GM19467 (cell line): ENCODE data around the gene FKBP4.
A peak's percentile ranks its signal among the peaks of the same experiment; 100 is the strongest.
"Not testable (repeated sequence)": the region's sequence is repeated elsewhere in the genome, so short reads cannot be mapped to it uniquely, and the experiment has no call there.

Source experiments
- ATAC-seq: cut with Tn5 transposase; IDR thresholded peaks from one replicate; pipeline ENCODE4 v1.9.1; 2021; ENCODE audit warnings: mild to moderate bottlenecking, moderate library complexity; ENCODE audit not compliant: unreplicated experiment

The FKBP4 gene

GRCh38 chr12:2794736-2795289 lies at the start of gene FKBP4:
TSS of gene FKBP4 (plus strand) at chr12:2794970. CDS start at chr12:2795140, 170 bp downstream.
- ATAC-seq: peak; percentile 72

- ATAC-seq: no peak
Measured at GRCh38 chr12:2745655-2746054, 49.1 kb upstream of the FKBP4 start.

- ATAC-seq: no peak
Measured at GRCh38 chr12:2749580-2749979, 45.2 kb upstream of the FKBP4 start.

- ATAC-seq: no peak
Measured at GRCh38 chr12:2750185-2750584, 44.6 kb upstream of the FKBP4 start.

- ATAC-seq: no peak
Measured at GRCh38 chr12:2751230-2751629, 43.5 kb upstream of the FKBP4 start.

- no peak for ATAC-seq
Measured at GRCh38 chr12:2751686-2752085, 43.1 kb upstream of the FKBP4 start.

GRCh38 chr12:2752676-2753371 lies 41.9 kb upstream of the FKBP4 start:
- ATAC-seq: no peak

- no peak for ATAC-seq
Measured at GRCh38 chr12:2753536-2753935, 41.2 kb upstream of the FKBP4 start.

GRCh38 chr12:2754208-2754607 lies 40.6 kb upstream of the FKBP4 start:
- ATAC-seq: no peak

- no peak for ATAC-seq
Measured at GRCh38 chr12:2756756-2757155, 38.0 kb upstream of the FKBP4 start.

GRCh38 chr12:2759733-2760132 lies 35.0 kb upstream of the FKBP4 start:
- ATAC-seq: no peak

- no peak for ATAC-seq
Measured at GRCh38 chr12:2764398-2764797, 30.4 kb upstream of the FKBP4 start.

GRCh38 chr12:2765052-2765451 lies 29.7 kb upstream of the FKBP4 start:
- no peak for ATAC-seq

GRCh38 chr12:2765608-2766007 lies 29.2 kb upstream of the FKBP4 start:
- ATAC-seq: no peak

- no peak for ATAC-seq
Measured at GRCh38 chr12:2768224-2768961, 26.4 kb upstream of the FKBP4 start.

- ATAC-seq: no peak
Measured at GRCh38 chr12:2769866-2770533, 24.8 kb upstream of the FKBP4 start.

GRCh38 chr12:2770544-2770943 lies 24.2 kb upstream of the FKBP4 start:
- not testable (repeated sequence) for ATAC-seq

- ATAC-seq: no peak
Measured at GRCh38 chr12:2772370-2772769, 22.4 kb upstream of the FKBP4 start.

GRCh38 chr12:2773199-2773875 lies 21.4 kb upstream of the FKBP4 start:
- no peak for ATAC-seq

GRCh38 chr12:2775431-2775830 lies 19.3 kb upstream of the FKBP4 start:
- ATAC-seq: no peak
